ENCODE results near the gene GSTO2.
"Not testable (repeated sequence)": the region's sequence is repeated elsewhere in the genome, so short reads cannot be mapped to it uniquely, and the experiment has no call there.

Gene GSTO2

DNA sequence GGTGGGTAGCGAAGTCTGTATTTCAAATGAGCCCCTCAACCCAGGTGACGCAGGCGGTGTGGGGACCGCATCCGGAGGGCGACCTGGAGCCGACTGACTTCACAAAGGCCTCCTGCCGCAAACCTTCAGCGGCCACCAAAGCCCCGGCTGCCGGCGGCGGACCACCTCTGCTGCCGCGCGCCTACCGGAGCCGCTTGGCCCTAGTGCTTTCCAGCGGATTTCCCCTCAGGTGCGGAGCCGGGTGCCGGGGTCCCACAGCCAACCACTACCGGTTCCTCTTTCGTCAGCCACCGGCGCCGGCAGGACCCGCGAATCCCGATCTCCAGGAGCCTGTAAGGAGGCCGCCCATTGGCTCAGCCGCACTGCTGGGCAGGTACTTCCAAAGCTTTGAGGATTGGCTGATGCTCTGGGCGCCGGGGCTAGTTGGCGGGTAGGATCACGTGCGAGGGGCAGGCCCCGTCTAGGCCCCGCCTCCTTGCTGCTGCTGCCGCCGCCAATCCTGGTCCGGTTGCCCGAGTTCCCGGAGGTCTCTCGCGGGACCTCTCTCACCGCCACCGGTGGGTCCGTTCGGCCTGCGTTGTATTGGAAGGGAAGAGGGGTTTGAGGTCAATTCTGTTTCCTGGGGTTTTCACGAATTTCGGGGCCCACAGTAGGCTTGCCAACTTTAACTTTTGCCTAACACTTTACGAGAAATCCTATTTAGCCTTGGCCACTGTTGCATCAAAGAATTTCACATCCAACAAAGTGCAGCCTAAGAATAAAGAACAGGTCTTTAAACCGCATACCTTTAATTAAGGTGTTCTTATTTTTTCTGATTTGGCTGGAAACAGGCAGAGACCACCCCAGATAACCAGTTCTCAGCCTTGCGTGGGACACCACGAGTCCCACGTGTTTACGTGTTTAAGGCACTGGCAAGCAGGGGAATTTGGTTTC, at the start of gene GSTO2:
Gene GSTO2 (plus strand): TSS at position 472 of the 933 bp plus-strand sequence. CDS start 5,732 bp downstream, outside the sequence.
- in situ Hi-C loops (cut with MboI; ENCODE audit: low sequenced_read_pairs) = no loop called here

GRCh38 chr10:104220522-104220921, 48.5 kb upstream of the GSTO2 start:
- in situ Hi-C loops (cut with MboI; ENCODE audit: low sequenced_read_pairs) = loop anchor here (25.0 kb wide), 1 partner anchor 333 kb away; no protein-coding TSS in a partner anchor

- in situ Hi-C loops (cut with MboI; ENCODE audit: low sequenced_read_pairs) = loop anchor here (25.0 kb wide), 1 partner anchor 336 kb away; no protein-coding TSS in a partner anchor
Measured at GRCh38 chr10:104223304-104223703, 45.7 kb upstream of the GSTO2 start.

GRCh38 chr10:104230490-104230889, 38.5 kb upstream of the GSTO2 start:
- in situ Hi-C loops (cut with MboI; ENCODE audit: low sequenced_read_pairs) = no loop called here

DNA sequence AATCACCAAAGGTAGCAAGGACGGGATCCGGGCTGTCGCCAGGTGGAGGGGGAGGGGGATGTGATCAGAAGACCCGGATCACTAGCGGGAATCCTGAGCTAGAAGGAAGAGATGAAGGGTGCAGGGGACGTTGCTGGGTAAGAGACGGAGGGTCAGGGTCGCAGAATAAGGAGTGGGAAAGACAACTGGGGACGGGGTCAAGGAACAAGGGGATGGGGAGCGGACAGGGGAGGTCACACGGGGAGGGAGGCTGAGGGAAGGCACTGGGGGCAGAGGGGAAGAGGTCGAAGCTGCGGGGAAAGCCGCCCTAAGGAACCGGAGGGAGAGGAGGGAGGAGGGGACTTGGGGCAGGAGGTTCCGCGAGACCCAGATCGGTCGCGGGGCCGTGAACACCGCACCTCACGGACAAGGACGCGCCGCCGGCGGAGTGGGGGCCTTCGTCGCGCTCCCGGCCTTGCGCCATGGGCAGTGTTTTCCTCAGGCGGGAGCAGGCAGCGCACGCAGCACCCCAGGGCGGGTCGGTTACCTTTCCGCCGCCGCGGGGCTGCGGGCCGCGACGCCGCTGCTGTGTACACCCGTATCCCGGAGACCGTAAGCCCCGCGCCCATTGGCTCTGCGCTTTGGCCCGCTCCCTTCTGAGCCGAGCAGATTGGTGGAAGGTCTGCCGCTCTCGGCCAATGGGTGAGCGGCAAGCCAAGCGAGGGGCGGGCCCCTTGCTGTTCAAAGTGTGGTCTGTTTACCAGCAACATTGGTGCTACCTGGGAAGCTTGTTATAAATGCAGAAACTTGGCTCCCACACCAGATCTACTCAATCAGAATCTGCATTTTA, 37.0 kb upstream of the GSTO2 start, which contains the start of gene CFAP43:
Gene CFAP43 (minus strand): TSS at position 581 of the 829 bp plus-strand sequence. CDS start 118 bp downstream, at position 463.
- in situ Hi-C loops (cut with MboI; ENCODE audit: low sequenced_read_pairs) = no loop called here

- in situ Hi-C loops (cut with MboI; ENCODE audit: low sequenced_read_pairs) = no loop called here
Measured at GRCh38 chr10:104232613-104233102, 36.3 kb upstream of the GSTO2 start.

DNA sequence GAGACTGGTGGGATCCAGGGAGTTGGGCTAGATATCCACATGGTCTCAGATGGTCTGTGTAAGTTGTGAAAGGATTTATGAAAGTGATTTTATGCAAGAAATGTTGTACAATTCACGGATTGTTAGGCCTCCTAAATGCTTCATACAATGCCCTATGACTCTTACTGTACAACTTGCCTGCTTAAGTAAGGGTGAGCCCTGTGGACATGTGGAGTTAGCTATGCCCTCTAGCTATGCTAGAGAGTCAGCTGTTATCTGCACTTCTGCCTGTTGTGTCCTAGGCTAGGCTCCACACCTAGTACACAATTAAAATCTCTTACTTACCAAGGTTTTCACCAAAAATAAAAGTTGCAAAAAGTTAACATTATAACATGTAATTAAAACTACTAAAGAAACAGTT, 35.2 kb upstream of the GSTO2 start:
- in situ Hi-C loops (cut with MboI; ENCODE audit: low sequenced_read_pairs) = no loop called here

DNA sequence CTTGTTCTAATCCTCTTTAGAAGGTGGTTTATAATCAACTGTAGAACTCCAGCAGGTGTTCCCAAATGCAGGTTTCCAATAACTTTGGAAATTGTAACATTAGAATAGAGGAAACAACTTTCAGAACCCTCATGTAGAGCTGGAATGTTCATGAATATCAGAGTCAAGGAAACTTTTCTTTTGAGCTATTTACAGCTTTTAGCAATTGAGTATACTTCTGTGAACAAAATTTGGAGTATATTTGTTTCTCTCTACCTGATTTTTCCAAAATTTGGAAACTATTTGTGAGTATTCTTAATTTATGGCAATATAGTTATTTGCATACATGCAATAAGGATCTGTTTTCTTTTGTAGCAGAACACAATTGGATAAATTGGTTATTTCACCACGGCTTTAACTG, 34.0 kb upstream of the GSTO2 start:
- in situ Hi-C loops (cut with MboI; ENCODE audit: low sequenced_read_pairs) = no loop called here

DNA sequence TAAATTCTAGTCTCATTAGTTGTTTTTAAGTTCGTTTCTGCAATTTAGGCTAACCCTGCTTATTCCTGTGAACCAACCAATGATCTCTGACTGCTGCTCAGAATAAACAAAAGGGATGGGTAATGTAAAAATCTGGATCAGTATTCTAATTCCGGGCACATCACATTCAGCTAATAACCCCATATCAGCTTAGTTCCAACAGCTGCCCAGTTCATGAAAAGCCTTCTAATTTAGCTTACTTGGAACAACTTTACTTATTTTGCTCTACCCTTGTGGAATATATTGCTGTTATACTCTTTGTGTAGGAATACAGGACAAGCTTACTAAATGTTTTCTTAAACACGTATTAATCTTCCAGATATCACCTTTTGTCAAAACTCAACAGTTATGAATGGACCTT, 33.2 kb upstream of the GSTO2 start:
- in situ Hi-C loops (cut with MboI; ENCODE audit: low sequenced_read_pairs) = no loop called here

DNA sequence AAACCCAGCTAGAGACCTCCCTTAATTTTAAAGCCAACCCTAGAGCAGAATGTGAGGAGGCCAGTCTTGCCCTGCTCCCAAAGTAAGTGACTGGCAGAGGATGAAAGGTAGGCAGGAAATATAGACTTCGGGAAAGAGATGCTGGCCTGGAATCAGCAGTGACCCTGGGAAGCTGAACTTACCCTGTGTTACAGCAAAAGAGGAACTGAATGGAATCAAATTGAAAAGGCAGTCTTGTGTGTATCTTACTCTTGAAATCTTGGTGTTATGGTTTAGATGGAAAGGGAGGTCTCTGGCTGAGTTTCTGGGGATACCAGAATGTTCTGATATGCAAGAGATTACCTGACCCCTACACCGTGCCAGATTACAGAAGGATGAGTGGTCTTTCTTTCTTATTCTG, 28.9 kb upstream of the GSTO2 start:
- in situ Hi-C loops (cut with MboI; ENCODE audit: low sequenced_read_pairs) = no loop called here

- in situ Hi-C loops (cut with MboI; ENCODE audit: low sequenced_read_pairs) = no loop called here
Measured at GRCh38 chr10:104242545-104242944, 26.4 kb upstream of the GSTO2 start.

DNA sequence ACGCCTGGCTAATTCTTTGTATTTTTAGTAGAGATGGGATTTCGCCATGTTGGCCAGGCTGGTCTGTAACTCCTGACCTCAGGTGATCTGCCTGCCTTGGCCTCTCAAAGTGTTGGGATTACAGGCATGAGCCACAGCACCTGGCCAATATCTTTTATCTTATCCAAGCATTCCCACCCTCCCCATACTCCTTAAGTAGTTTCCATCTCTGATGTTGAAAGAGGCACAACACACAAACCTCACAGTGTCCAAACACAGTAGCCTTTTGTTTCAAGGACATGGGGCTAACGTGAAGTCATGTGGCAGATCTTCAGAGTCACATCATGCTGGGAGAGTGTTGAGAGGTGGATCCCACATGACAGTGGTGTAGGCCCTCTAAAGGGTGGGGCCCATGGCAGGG, 26.0 kb upstream of the GSTO2 start:
- in situ Hi-C loops (cut with MboI; ENCODE audit: low sequenced_read_pairs) = not testable (repeated sequence)

DNA sequence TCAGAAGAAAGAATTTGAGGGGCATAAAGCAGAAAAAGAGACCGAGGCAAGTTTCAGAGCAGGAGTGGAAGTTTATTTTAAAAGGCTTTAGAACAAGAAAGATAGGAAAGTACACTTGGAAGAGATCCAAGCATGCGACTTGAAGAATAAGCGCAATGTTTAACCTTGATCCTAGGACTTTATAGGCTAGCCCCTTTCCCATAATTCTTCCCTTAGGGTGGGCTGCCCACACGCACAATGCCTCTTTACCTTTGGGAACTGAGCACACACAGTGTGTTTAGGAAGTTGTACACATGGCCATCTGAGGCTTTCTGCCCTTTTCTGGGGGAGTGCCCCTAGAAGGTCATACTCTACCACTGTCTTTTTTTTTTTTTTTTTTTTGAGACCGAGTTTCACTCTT, 25.5 kb upstream of the GSTO2 start:
- in situ Hi-C loops (cut with MboI; ENCODE audit: low sequenced_read_pairs) = no loop called here

DNA sequence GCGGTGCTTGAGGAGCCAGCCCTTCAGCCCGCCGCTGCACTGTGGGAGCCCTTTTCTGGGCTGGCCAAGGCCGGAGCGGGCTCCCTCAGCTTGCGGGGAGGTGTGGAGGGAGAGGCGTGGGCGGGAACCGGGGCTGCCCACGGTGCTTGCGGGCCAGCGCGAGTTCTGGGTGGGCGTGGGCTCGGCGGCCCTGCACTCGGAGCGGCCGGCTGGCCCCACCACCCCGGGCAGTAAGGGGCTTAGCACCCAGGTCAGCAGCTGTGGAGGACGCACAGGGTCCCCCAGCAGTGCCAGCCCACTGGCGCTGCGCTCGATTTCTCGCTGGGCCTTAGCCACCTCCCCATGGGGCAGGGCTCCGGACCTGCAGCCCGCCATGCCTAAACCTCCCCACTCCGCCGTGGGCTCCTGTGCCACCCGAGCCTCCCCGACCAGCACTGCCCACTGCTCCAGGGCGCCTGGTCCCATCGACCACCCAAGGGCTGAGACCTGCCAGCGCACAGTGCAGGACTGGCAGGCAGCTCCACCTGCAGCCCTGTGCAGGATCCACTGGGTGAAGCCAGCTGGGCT, 23.8 kb upstream of the GSTO2 start:
- in situ Hi-C loops (cut with MboI; ENCODE audit: low sequenced_read_pairs) = no loop called here

GRCh38 chr10:104246976-104247375, 22.0 kb upstream of the GSTO2 start:
- in situ Hi-C loops (cut with MboI; ENCODE audit: low sequenced_read_pairs) = no loop called here

- in situ Hi-C loops (cut with MboI; ENCODE audit: low sequenced_read_pairs) = no loop called here
Measured at GRCh38 chr10:104247513-104248146, 21.4 kb upstream of the GSTO2 start.

GRCh38 chr10:104248931-104249330, 20.1 kb upstream of the GSTO2 start:
- in situ Hi-C loops (cut with MboI; ENCODE audit: low sequenced_read_pairs) = not testable (repeated sequence)

DNA sequence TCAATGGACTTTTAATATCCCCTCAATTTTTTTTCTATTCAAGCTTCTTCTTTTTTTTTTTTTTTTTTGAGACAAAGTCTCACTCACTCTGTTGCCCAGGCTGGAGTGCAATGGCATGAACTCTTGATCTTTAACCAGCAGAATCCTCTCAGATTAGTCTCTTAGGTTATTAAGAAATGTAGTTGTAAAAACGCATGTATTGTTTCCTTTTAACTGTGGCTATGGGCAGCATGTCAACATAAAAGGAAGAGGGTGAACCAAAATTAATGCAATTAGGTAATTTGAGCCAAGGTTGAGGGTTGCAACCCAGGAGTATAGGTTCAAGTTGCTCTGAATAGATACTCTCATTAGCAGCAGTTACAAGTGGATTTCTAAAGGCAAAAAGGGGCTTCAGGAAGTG, 18.6 kb upstream of the GSTO2 start:
- in situ Hi-C loops (cut with MboI; ENCODE audit: low sequenced_read_pairs) = no loop called here

DNA sequence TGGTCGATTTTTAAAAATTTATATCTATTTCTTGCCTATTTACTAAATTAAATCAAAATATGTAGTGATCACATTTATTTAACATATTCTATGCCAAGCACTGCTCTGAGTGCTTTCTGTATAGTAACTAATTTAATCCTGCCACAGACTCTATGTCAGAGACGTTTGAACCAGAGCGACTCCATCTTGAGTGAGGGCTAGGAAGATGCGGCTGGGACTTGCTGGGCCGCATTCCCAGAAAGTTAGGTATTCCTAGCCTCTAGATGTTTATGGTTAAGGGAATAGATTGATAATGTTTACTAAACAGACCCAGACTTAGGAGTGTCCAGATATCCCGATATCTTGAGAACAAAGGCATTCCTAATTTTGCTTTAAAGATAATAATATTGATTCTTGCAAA, 17.5 kb upstream of the GSTO2 start:
- in situ Hi-C loops (cut with MboI; ENCODE audit: low sequenced_read_pairs) = no loop called here

GRCh38 chr10:104252368-104252767, 16.6 kb upstream of the GSTO2 start:
- in situ Hi-C loops (cut with MboI; ENCODE audit: low sequenced_read_pairs) = no loop called here

- in situ Hi-C loops (cut with MboI; ENCODE audit: low sequenced_read_pairs) = no loop called here
Measured at GRCh38 chr10:104253106-104253505, 15.9 kb upstream of the GSTO2 start.
